ENCODE measurements around the gene DENND2C. TPM values are rescaled to one million over a fixed set of nuclear protein-coding genes. Genes with fewer than 3 reads are reported as not detected.
A peak's percentile ranks its signal among the peaks of the same experiment; 100 is the strongest.
"Not testable (repeated sequence)": the region's sequence is repeated elsewhere in the genome, so short reads cannot be mapped to it uniquely, and the experiment has no call there.

DENND2C gene
- polyA plus RNA-seq, 1 donor: 10.1 TPM

DNA sequence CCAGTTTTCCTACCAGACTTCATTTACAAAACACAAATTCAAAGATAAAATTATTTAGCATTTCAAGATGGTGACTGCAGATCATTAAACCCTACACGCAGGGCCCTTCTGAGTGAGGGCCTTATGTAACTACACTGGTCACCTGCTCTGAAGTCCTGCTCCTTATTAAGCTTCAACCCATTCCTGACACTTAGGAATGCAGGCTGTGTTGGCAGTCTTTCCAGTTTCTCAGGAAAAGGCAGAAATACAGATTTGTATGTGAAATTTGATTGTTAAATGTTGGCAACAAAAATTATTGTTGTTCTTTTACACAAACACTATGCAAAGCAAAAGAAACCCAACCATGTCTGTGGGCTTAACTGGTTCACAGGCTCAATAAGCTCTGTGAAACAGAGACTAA lies 62.6 kb downstream of the DENND2C start:
- no peak for DNase-seq (ENCODE audit: low read depth)

DNA sequence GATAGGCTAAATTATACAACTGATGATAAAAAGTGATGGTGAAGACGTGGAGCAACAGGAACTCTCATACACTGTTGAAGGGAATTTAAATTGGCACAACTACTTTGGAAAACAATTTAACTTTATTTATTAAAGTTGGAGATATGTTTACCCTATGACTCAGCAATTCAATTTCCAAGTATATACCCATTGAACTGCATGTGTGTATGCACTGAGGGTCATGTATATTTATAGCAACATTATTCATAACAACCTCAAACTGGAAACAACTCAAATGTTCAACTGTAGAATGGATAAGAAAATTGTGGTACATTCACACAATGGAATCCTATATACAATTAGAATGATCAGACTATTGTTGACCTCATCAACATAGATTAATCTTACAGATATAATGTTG lies 71.9 kb downstream of the DENND2C start:
- no peak for DNase-seq (ENCODE audit: low read depth)

DNA sequence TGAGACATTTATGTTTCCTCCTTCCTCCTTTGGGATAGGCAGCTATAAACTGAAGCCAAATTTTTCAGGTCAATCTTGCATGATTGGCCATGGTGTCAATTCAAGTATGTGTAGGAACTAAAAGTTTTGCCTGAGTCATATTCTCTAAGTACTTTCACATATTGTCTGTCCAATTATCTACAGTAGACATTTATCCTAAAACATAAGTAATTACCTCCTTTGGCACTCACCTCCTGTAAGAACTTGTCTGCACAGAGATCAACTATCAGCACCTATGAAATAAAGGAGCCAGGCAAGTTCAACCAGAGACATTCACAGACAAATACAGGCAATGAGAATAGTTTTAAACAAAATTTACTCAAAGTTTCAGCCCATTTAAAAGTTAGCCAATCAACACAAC lies 74.2 kb downstream of the DENND2C start:
- no peak for DNase-seq (ENCODE audit: low read depth)

DNA sequence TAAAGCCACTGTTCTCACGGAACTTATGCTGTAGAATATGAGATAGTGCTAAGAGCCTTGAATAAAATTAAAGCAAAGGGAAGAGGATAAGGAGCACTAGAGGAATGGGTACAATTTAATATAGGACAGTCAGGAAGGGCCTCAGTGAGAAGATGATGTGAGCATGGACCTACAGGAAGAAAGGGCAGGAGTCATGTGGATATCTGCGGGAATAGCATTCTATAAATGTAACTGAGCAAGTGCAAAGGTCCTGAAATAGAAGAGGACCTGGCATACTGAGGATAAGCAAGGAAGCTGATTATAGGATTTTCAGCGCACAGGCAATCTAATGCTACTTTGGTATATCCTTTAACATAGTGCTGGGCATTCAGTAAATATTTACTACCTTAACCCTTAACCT lies 75.8 kb downstream of the DENND2C start:
- DNase-seq (ENCODE audit: low read depth): no peak

DNA sequence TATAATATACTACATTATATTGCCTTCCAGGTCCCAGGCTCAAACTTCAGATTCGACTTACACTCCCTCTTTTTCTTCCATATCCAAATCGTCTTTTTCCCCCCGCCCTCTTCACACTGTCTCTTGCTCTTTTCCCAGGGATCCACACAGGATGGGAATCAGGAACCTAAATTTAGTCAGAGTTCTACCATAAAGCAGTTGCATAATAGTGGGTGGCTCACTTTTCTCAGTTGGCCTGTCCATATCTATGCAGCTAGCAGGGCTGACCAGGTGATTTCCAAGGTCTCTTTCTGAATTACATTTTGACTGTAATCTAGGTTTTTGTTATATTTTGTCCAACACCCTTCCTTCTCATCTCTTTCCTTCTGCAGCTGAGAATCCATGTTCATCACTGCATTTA lies 80.7 kb downstream of the DENND2C start:
- DNase-seq (ENCODE audit: low read depth): no peak

DNA sequence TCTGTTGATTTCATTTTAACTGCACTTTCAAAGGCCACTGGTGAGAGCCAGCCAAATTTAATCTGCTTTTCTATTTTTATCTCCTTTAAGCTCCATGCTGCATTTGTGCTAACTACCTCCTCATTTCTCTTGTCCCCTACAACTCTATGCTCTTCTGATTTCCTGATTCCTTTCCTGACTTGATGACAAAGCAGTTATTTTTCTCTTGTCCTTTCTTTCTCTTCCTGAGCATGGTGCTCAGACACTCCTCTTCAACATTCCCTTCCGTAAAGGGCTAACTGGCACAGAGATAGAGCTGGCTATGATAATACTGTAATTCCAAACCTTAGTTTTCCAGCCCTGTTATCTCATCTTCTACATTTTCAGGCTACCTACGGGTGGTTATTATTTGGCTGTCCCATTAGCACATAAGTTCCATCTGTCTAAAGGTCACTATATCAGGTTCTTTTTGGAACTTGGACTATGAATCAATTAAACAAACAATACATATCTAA lies 81.6 kb downstream of the DENND2C start:
- no peak for DNase-seq (ENCODE audit: low read depth)

DNA sequence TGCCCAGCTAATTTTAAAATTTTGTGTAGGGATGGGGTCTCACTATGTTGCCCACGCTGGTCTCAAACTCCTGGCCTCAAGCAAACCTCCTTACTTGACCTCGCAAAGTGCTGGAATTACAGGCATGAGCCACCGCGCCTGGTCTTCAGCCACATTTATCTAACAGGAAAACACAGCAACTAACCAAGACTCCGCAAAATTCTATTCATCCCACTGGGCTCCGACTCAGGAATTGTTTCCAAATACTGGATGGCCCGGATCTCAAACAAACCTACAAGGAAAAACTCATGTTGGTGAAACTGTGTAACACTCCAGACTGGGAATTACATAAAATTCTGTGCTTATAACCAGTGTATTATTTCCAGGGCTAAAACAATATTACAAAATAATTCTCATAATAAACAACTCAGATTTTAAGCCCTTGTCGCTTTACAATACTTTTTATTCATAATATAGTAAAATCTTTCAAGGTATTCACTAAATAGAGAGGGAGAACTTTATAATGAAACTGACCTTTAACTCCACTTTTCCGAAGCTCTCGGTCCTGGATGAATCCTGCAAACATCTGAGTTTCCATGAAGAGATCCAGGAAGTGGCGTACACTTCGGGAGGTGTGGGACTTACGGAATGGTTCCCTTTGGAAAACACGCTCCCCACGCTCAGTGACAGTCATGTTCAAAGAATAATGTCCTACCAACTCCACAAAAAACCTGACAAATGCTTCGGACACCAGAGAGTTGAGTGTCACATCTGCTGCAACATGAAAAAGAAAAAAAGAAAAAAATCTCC lies 82.5 kb downstream of the DENND2C start:
- DNase-seq (ENCODE audit: low read depth): no peak

DNA sequence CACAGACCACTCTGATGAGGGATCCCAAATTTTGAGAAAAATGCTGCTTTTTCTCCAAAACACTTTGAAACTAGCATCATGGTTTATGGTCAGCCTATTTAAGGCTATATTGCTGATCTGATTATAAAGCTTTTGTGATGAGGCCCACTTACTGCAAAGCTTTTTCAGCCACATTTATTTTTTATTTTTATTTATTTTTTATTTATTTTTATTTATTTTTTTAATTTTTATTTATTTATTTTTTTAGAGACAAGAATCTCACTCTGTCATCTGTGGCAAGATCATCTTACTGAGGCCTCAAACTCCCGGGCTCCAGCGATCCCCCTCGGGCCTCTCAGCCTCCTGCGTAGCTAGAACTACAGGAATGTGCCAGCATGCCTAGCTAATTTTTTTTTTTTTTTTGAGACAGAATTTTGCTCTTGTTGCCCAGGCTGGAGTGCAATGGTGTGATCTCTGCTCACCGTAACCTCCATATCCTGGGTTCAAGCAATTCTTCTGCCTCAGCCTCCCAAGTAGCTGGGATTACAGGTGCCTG lies 83.3 kb downstream of the DENND2C start:
- no peak for DNase-seq (ENCODE audit: low read depth)

DNA sequence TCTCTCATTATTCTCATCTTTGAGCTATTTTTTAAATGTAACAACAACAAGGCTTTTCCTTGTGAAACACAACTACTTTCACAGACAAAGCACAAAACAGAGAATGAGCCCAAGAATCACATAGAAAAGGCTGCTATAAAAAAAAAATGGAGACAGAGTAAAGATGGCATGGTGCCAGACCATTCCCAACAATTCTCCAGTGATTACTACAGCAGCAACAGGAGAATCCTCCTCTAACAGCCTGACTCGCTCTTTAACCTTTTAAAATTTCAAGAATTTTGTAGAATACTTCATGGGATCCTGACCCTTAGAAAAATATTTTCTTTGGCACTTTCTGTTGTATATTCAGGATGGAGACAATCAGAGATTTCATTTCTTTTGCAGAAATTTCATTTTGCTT lies 84.6 kb downstream of the DENND2C start:
- DNase-seq (ENCODE audit: low read depth): no peak

DNA sequence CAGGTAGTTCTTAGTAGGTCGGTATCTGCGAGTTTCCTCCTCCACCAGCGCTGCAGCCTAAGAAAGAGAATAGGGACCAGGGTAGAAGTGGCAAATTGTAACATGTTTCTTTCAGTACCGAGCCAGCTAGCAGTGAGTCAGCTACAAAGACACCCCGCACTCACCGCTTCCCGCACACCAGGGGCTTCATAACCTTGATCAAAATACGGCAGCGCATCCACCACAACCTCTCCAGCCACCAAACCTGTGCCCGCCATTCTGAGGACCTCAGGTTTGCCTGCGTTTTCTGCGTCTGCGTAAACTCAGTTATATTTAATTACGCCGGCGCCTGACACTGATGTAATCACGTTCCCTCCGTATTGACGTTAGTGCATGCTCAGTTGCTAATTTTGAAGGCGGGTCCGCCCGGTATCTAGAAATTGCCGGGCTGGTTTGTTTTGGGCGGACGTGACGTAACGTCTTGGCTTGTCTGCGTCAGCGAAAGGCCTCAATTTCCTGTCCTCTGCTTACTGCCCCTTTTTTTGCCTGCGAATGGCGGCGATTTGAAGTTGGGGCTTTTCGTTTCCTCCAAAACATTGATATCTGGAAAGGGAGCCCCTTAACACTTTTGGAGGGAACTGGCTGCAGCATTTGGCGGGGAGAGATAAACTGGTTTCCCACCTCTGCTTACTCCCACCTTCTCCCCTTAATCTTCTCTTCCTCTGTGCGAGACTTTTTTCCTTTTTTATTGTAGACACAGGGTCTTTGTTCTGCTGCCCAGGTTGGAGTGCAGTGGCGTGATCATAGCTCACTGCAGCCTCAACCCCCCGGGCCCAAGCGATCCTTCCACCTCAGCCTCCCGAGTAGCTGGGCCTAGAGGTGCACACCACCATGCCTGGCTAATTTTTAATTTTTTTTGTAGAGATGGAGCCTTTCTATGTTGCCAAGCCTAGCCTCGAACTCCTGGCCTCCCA lies 88.2 kb downstream of the DENND2C start, which contains the start of gene BCAS2:
Gene BCAS2, minus strand, starts transcription at position 281 of the 953 bp plus-strand sequence. Its CDS starts 24 bp downstream, at position 257.
- peak; percentile 100 for DNase-seq (ENCODE audit: low read depth)

DNA sequence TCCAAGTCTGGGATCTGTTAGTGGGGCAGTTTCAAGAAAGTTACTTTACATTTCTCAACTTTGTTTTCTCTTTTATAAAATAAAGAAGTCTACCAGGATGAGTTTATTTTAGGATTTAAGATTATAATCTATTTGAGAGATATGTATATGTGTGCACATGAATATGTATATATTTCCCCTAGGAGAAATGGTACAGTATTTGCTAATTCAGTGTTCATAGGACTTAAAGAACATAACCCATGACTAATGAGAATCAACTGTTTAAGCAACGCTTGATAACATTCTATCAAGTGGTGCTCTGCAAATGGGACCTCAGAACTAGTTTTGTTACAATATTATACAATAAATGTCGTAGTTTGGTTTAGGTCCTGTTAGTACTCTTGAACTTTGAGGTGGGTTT lies 95.5 kb downstream of the DENND2C start:
- no peak for DNase-seq (ENCODE audit: low read depth)

DNA sequence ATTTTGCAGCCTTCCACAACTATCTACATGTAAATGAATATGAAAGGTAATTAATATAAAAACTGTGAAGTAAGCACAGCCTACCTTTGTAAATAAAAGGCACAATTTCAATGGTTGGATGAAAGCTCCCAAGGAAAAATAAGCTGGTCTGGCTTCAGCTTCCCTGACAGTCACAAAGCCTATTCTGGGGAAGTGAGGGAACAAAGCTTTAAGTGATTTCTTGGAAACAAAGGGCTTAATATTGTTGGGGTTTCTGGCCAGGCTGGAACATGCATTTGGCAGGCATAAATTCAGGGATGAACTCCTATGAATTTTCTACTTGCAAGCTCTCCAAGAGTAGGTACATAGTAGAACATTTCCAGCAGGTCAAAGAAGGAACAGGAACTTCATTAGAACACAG lies 105.7 kb downstream of the DENND2C start:
- DNase-seq (ENCODE audit: low read depth): no peak

DNA sequence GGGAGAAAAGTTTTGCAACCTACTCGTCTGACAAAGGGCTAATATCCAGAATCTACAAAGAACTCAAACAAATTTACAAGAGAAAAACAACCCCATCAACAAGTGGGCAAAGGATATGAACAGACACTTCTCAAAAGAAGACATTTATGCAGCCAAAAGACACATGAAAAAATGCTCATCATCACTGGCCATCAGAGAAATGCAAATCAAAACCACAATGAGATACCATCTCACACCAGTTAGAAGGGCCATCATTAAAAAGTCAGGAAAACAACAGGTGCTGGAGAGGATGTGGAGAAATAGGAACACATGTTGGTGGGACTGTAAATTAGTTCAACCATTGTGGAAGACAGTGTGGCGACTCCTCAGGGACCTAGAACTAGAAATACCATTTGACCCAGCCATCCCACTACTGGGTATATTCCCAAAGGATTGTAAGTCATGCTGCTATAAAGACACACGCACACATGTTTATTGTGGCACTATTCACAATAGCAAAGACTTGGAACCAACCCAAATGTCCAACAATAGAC lies 106.8 kb downstream of the DENND2C start:
- DNase-seq (ENCODE audit: low read depth): not testable (repeated sequence)

DNA sequence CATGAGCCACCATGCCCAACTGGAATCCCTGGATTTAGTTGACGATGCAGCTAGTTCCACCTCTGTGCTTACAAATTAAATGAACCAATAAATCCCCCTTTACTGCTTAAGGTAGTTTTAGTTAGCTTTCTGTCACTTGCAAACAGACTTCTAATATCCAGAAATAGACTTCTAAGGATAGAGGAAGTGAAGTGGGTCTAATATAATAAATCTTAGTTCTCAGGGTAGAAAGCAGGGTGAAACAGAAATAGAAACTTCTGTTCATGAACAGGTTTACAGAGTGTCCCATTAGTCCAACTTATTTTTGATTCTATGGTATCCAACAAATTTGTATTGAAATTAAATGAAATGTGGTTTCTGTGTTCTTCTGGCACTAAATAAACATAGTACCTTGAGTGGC lies 108.5 kb downstream of the DENND2C start:
- no peak for DNase-seq (ENCODE audit: low read depth)

DNA sequence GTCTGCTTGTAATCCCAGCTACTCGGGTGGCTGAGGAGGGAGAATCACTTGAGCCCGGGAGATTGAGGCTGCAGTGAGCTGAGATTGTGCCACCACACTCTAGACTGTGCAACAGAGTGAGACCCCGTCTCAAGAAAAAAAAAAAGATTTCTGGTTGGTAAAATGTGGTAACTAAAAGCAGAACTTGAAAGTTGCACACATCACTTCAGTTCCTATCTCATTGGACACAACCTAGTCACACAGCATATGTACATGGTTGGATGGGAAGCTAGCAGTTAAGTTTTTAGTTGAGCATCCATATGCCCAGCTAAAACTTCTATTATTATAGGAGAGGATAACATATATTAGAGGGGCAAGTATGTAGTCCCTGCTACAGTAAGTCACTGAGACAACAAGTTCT lies 110.5 kb downstream of the DENND2C start:
- DNase-seq (ENCODE audit: low read depth): no peak

DNA sequence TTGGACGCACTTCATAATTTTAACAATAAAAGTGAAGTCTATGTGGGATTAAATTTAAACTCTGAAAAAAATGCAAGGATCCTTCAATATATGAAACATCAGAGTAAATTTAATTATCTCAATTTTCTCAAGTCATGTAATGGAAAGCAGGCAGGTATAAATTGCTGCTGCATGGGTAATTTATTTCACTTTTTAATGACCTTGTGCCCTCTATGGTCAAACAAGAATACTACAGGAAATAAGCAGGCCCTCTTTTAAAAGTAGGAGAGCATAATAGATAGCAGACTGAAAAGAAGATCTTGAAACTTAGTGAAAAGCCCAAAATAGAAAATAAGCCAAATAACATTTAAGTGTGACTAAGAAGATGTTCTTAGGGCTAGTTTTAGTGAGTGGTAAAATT lies 111.3 kb downstream of the DENND2C start:
- no peak for DNase-seq (ENCODE audit: low read depth)

DNA sequence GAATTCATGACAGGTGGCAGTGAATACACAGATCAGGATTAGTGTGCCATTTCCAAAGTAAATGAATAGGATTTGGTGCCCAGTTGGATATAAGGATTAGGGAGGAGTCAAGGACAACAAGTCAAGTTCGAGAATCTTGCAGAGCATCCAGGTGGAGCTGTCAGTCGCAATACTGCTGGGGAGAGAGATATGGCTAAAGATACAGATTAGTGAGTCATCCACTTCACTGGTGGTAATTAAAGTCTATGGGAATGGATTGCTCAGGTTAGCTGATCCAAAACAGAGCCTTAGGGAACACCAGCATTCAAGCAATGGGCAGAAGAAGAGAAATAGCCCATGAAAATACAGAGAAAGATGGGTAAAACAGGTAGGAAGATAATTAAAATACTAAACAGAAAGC lies 115.3 kb downstream of the DENND2C start:
- DNase-seq (ENCODE audit: low read depth): no peak

DNA sequence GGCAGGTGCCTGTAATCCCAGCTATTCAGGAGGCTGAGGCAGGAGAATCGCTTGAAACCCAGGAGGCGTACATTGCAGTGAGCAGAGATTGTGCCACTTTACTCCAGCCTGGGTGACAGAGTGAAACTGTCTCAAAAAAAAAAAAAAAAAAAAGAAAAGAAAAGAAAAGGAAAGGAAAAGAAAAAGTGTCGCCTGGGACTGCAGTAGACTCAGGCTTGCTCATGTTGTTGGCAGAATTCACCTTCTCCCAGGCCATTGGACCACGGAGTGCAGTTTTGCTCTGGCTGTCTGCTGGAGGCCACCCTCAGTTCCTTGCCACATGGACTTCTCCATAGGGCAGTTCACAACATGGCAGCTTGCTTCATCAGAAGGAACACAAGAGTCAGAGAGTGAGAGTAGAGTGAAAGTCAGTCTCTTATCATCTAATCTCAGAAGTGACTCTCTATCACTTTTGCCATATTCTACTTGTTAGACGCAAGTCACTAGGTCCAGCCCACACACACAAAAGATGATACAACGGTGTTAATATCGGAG lies 117.7 kb downstream of the DENND2C start:
- DNase-seq (ENCODE audit: low read depth): no peak

DNA sequence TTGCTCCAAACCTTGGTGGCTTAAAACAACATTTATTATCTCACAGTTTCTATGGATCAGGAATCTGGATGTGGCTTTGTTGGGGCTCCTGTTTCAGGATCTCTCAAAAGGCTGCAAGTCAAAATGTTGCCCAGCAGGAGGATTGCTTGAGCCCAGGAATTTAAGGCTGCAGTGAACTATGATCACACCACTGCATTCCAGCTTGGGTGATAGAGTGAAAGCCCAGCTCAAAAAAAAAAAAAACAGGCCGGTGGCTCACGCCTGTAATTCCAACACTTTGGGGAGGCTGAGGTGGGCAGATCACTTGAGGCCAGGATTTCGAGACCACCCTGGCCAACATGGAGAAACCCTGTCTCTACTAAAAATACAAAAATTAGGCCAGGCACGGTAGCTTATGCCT lies 118.4 kb downstream of the DENND2C start:
- no peak for DNase-seq (ENCODE audit: low read depth)

DNA sequence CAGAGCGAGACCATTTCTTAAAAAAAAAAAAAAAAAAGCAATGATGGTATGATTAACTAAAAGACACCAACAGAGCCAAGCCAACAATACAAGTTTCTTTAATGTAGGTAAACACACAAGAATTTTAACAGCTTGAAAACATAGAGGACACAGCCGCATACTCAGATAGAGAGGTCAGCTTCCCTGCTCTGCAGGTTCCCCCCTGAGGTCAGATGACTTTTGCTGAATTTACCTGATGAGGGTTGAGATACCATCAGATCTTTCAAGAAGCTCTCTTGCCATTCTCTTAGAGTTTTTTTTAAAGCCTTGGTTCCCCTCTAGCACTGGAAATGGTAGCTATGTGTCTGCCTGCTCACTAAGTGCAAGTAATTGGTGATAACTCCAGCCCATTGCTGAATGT lies 119.5 kb downstream of the DENND2C start:
- no peak for DNase-seq (ENCODE audit: low read depth)

DNA sequence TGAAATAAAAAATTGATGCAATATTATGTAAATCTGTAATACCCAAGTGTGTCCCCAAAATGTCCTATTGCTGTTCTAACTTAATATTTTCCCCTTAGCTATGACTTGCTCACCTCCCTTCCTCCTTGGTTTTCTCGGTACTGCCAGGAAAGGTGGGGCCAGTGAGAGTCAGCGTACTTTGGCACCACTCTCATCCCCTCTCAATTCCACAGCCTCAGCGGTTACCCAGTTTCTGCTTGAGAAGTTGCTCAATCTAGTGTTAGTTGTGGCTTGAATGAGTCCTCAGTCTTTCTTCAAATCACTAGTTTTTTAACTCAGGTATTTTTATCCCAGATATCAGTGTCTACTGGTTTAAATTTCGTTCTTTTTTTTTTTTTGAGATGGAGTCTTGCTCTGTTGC lies 120.7 kb downstream of the DENND2C start:
- no peak for DNase-seq (ENCODE audit: low read depth)

DNA sequence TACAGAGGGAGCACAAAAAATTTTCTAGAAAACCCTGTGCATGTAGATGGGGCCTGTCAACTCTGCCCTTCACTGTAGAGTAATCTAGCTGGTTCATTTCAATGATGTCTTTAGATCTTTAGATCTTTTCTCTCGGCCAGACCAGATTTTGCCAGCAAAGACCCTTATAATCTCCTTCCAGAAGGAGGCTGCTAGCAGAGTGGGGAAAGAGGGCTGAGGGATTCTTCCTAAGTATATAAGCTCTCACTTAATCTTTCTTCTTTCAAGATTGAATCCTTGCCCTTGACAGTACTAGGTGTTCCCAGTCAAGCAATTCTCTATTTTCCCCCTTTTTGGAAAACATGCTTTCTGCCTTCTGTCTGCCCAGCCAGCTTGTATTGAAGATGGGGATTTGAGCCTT lies 122.8 kb downstream of the DENND2C start:
- no peak for DNase-seq (ENCODE audit: low read depth)
